HepG2 (cell line): ENCODE results near the gene MTA2. TPM values are rescaled to one million over a fixed set of nuclear protein-coding genes. Genes with fewer than 3 reads are reported as not detected.
A peak's percentile ranks its signal among the peaks of the same experiment; 100 is the strongest.

Experiments
- CBX2 ChIP-seq, 2 experiments: fragments of 200-600 bp in 1 of 2; sonication (generic); formaldehyde crosslinking in 1 of 2; IDR thresholded peaks; 2 replicates each; pipeline versions ENCODE4 v1.7.0 to v1.8.1; 2018 to 2022; ENCODE audit warnings: low read depth in 2 of 2, low read length in 1 of 2, mild to moderate bottlenecking in 1 of 2, missing genetic modification reagents in 1 of 2
- DZIP1 ChIP-seq: sonication (generic); formaldehyde crosslinking; IDR thresholded peaks from 2 replicates; pipeline ENCODE4 v1.5.0; 2020; ENCODE audit warnings: mild to moderate bottlenecking, missing genetic modification reagents
- ELF3 ChIP-seq: IDR thresholded peaks from 2 replicates; pipeline ENCODE4 v1.6.1; 2016; ENCODE audit warnings: missing genetic modification reagents, missing compliant biosample characterization
- HDAC1 ChIP-seq: sonication (generic); formaldehyde crosslinking; IDR thresholded peaks from 2 replicates; pipeline ENCODE4 v1.5.1; 2020; ENCODE audit warnings: mild to moderate bottlenecking, missing genetic modification reagents
- HHEX ChIP-seq: IDR thresholded peaks from 2 replicates; pipeline ENCODE4 v1.6.1; 2016; ENCODE audit warnings: control low read depth
- KAT7 ChIP-seq: IDR thresholded peaks from 2 replicates; pipeline ENCODE4 v1.6.1; 2018; ENCODE audit warnings: borderline replicate concordance, missing compliant biosample characterization
- MAX ChIP-seq: IDR thresholded peaks from 2 replicates; pipeline ENCODE4 v1.6.1; 2012; ENCODE audit warnings: inconsistent platforms
- ONECUT2 ChIP-seq: sonication (generic); formaldehyde crosslinking; IDR thresholded peaks from 2 replicates; pipeline ENCODE4 v1.4.0; 2020; ENCODE audit warnings: missing genetic modification reagents
- PRDM15 ChIP-seq: sonication (generic); formaldehyde crosslinking; IDR thresholded peaks from 2 replicates; pipeline ENCODE4 v1.4.0; 2020; ENCODE audit warnings: missing genetic modification reagents
- SP140L ChIP-seq: sonication (generic); formaldehyde crosslinking; IDR thresholded peaks from 2 replicates; pipeline ENCODE4 v1.4.0; 2020; ENCODE audit warnings: missing genetic modification reagents, borderline replicate concordance
- ZBTB25 ChIP-seq: IDR thresholded peaks from 2 replicates; pipeline ENCODE4 v1.6.1; 2018; ENCODE audit warnings: missing genetic modification reagents
- ZMAT3 ChIP-seq: sonication (generic); formaldehyde crosslinking; conservative IDR thresholded peaks from 2 replicates; pipeline ENCODE4 v1.7.0; 2021; ENCODE audit warnings: missing genetic modification reagents
- ZNF160 ChIP-seq: sonication (generic); formaldehyde crosslinking; IDR thresholded peaks from 2 replicates; pipeline ENCODE4 v1.8.0; 2022; ENCODE audit warnings: mild to moderate bottlenecking, inconsistent platforms, missing genetic modification reagents
- ZNF225 ChIP-seq: sonication (generic); formaldehyde crosslinking; IDR thresholded peaks from 2 replicates; pipeline ENCODE4 v1.4.0; 2020; ENCODE audit warnings: mild to moderate bottlenecking, missing genetic modification reagents
- ZNF230 ChIP-seq: sonication (generic); formaldehyde crosslinking; IDR thresholded peaks from 2 replicates; pipeline ENCODE4 v1.4.0; 2020; ENCODE audit warnings: mild to moderate bottlenecking, missing genetic modification reagents
- ZNF513 ChIP-seq: sonication (generic); formaldehyde crosslinking; conservative IDR thresholded peaks from 2 replicates; pipeline ENCODE4 v1.5.0; 2020; ENCODE audit warnings: missing genetic modification reagents
- ZNF546 ChIP-seq: sonication (generic); formaldehyde crosslinking; conservative IDR thresholded peaks from 2 replicates; pipeline ENCODE4 v1.8.1; 2023; ENCODE audit warnings: mild to moderate bottlenecking, missing genetic modification reagents
- ZNF770 ChIP-seq: sonication (generic); formaldehyde crosslinking; IDR thresholded peaks from 2 replicates; pipeline ENCODE4 v1.5.0; 2020; ENCODE audit warnings: mild to moderate bottlenecking, missing genetic modification reagents
- polyA plus RNA-seq, 8 experiments: library from polyadenylated mRNA; depleted of rRNA in 3 of 8; stranded (reverse) in 7 of 8; unstranded in 1 of 8; fragments of >200 nt; fragmentation: Illumina TruSeq in 4 of 8; extraction: Trizol in 4 of 8; gene quantifications; 2 replicates each; pipeline versions ENCODE4 v1.2.1 to v1.2.3, GENCODE V29; 2011 to 2016; ENCODE audit warnings: low read depth in 4 of 8, missing spikeins in 1 of 8, mixed read lengths in 1 of 8; ENCODE audit not compliant: insufficient read depth in 1 of 8
- total RNA-seq, 5 experiments: library from RNA; depleted of rRNA; stranded (reverse); fragments of >200 nt; fragmentation: Illumina TruSeq; extraction: Trizol; gene quantifications; 2 replicates each; pipeline ENCODE4 v1.2.3, GENCODE V29; 2016; ENCODE audit warnings: low read depth in 1 of 5

The MTA2 gene
- total and polyA plus RNA-seq, 2 of the 13 experiments (the other 11 are each of a cell fraction or from before 2014, with no cell fraction given): 14.0 to 70.0 TPM

GRCh38 chr11:62548545-62549335 is 52.9 kb downstream of the MTA2 start (continued):
- TF ChIP-seq DZIP1 (CRISPR knock-in tag): no peak
- TF ChIP-seq ZNF225 (CRISPR knock-in tag): no peak
- TF ChIP-seq ZNF770 (CRISPR knock-in tag): no peak
- TF ChIP-seq ZNF513 (CRISPR knock-in tag): no peak
- no peak for TF ChIP-seq ONECUT2
- TF ChIP-seq HHEX (CRISPR knock-in tag): no peak
- peak; percentile 70; the same call in 1 of the 2 replicates for TF ChIP-seq HDAC1
- no peak for TF ChIP-seq KAT7 (CRISPR knock-in tag)
- peak; percentile 90 for TF ChIP-seq ELF3
- TF ChIP-seq ZNF546 (CRISPR knock-in tag): no peak
- TF ChIP-seq PRDM15 (CRISPR knock-in tag): no peak
- TF ChIP-seq ZNF230 (CRISPR knock-in tag): no peak
- 0 out of 2 replicates have a peak, but pooled peaks have one; percentile 47 for TF ChIP-seq ZMAT3 (CRISPR knock-in tag)
- no peak for TF ChIP-seq SP140L (CRISPR knock-in tag)
- TF ChIP-seq CBX2 (IDR thresholded peaks at IDR 0.05; ENCODE audit: low read depth, low read length): no peak
- no peak for TF ChIP-seq CBX2 (CRISPR knock-in tag; IDR thresholded peaks at IDR 0.05; ENCODE audit: low read depth)
- peak; percentile 45 for TF ChIP-seq MAX
- no peak for TF ChIP-seq ZNF160 (CRISPR knock-in tag)
- TF ChIP-seq ZBTB25 (CRISPR knock-in tag): no peak
